ENCODE results near the gene FAM72A. TPM values are rescaled to one million over a fixed set of nuclear protein-coding genes. Genes with fewer than 3 reads are reported as not detected.

The FAM72A gene
- polyA plus RNA-seq, 1 donor (not counting 4 experiments of a cell fraction or from before 2014, with no cell fraction given), result 6.5 TPM

DNA sequence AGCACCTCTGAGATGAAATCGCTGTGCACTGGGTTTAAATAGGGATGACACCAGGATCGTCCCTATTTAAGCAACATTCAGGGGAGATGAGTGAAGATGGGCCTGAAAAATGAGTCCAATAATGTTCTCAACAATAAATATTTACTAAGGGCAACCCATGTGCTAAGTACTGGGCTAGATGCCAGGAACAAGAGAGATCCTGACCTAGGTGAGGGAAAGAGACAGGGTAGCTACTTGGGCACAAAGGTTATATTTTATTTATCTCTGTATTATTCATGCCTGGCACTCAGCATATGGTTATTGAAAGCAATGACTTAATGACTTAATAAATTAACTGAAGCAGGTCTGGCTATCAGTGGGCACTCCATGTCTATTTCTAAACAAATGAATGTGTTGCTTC lies 58.0 kb downstream of the FAM72A start:
- no peak overlapping the region for H3K27ac ChIP-seq (ENCODE audit: control insufficient read depth, insufficient read depth, low read length)
- H3K27me3 ChIP-seq (ENCODE audit: control insufficient read depth, extremely low read depth, insufficient read depth, low read length), result peaks cover 19% of the 10 kb centered on the region
- no peaks in the 10 kb centered on the region for H4K20me1 ChIP-seq (ENCODE audit: control insufficient read depth, extremely low read depth, insufficient read depth, low read length)
- no peak overlapping the region for H3K4me3 ChIP-seq (ENCODE audit: control insufficient read depth in 2 of 3, extremely low read depth in 1 of 3, insufficient read depth in 2 of 3, low read depth in 1 of 3, low read length in 3 of 3)
- no peak overlapping the region for H3K9ac ChIP-seq (ENCODE audit: control insufficient read depth, extremely low read depth, insufficient read depth, low read length)
- no peak for FAIRE-seq
- H3K36me3 ChIP-seq (ENCODE audit: control insufficient read depth in 2 of 2, extremely low read depth in 1 of 2, insufficient read depth in 2 of 2, low read length in 2 of 2), result no peaks in the 10 kb centered on the region
- H2AFZ ChIP-seq (ENCODE audit: control insufficient read depth, low read length), result no peak overlapping the region
- no peak for TF ChIP-seq EZH2 (IDR thresholded peaks at IDR 0.05; ENCODE audit: low read length)
- TF ChIP-seq, protein P1, sequence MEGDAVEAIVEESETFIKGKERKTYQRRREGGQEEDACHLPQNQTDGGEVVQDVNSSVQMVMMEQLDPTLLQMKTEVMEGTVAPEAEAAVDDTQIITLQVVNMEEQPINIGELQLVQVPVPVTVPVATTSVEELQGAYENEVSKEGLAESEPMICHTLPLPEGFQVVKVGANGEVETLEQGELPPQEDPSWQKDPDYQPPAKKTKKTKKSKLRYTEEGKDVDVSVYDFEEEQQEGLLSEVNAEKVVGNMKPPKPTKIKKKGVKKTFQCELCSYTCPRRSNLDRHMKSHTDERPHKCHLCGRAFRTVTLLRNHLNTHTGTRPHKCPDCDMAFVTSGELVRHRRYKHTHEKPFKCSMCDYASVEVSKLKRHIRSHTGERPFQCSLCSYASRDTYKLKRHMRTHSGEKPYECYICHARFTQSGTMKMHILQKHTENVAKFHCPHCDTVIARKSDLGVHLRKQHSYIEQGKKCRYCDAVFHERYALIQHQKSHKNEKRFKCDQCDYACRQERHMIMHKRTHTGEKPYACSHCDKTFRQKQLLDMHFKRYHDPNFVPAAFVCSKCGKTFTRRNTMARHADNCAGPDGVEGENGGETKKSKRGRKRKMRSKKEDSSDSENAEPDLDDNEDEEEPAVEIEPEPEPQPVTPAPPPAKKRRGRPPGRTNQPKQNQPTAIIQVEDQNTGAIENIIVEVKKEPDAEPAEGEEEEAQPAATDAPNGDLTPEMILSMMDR (optimal IDR thresholded peaks at IDR 0.05 in 1 of 3, IDR thresholded peaks at IDR 0.05 in 1 of 3, conservative IDR thresholded peaks at IDR 0.05 in 1 of 3; ENCODE audit: extremely low read depth in 1 of 3, insufficient read depth in 2 of 3, low read length in 3 of 3), result no peak
- no peak overlapping the region for H3K4me2 ChIP-seq (ENCODE audit: control insufficient read depth, extremely low read depth, insufficient read depth, low read depth, low read length)
- H3K9me3 ChIP-seq (ENCODE audit: control insufficient read depth, low read depth, low read length), result no peaks in the 10 kb centered on the region
- no peaks in the 10 kb centered on the region for H3K9me1 ChIP-seq (ENCODE audit: control insufficient read depth, extremely low read depth, insufficient read depth, low read length)
- no peaks in the 10 kb centered on the region for H3K4me1 ChIP-seq (ENCODE audit: control insufficient read depth, extremely low read depth, insufficient read depth, low read length)
- no peaks in the 10 kb centered on the region for H3K79me2 ChIP-seq (ENCODE audit: control insufficient read depth, insufficient read depth, low read length)
- no peak for DNase-seq (ENCODE audit: low read depth, low spot score)
- dilution Hi-C loops (cut with MboI; ENCODE audit: extremely low pct_ligation_motif_present, low sequenced_read_pairs), result no loop called here

DNA sequence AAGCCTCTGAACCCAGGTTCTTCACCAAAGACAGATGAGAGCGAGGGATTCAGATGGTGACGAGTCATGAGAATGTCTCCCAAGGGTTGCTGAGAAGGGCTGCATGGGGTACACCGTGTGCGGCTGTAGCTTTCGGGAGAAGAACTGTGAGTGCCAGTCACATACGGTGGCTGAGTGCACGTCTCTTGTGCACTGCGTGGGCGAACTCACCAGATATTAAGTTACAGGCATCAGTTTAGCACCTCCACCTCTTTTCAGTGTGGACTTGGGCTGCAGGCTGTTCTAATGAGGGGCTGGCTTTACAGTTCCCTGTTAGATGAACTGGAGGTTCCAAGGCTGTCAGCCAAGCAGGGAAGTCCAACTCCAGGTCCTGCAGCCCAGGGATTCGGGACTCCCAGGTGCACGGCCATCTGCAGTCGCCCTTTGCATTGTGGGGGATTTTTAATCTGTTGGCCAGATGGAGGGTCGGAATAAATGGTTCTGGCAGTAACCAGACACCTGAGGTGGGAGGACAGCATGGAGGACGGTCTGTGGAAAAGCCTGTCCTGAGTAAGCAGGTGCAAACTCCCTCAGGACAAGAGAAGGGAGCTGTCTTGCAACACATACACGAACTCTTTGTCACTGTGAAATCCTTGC lies 59.0 kb downstream of the FAM72A start:
- no peak overlapping the region for H2AFZ ChIP-seq (ENCODE audit: control insufficient read depth, low read length)
- TF ChIP-seq, protein P1 (optimal IDR thresholded peaks at IDR 0.05 in 1 of 3, IDR thresholded peaks at IDR 0.05 in 1 of 3, conservative IDR thresholded peaks at IDR 0.05 in 1 of 3; ENCODE audit: extremely low read depth in 1 of 3, insufficient read depth in 2 of 3, low read length in 3 of 3), result no peak
- TF ChIP-seq EZH2 (IDR thresholded peaks at IDR 0.05; ENCODE audit: low read length), result no peak
- H3K27ac ChIP-seq (ENCODE audit: control insufficient read depth, insufficient read depth, low read length), result no peak overlapping the region
- DNase-seq (ENCODE audit: low read depth, low spot score) (no peak), FAIRE-seq (no peak)
- no peaks in the 10 kb centered on the region for H3K79me2 ChIP-seq (ENCODE audit: control insufficient read depth, insufficient read depth, low read length)
- H3K4me2 ChIP-seq (ENCODE audit: control insufficient read depth, extremely low read depth, insufficient read depth, low read depth, low read length), result no peak overlapping the region
- H3K27me3 ChIP-seq (ENCODE audit: control insufficient read depth, extremely low read depth, insufficient read depth, low read length), result peaks cover 20% of the 10 kb centered on the region
- H3K9me3 ChIP-seq (ENCODE audit: control insufficient read depth, low read depth, low read length), result no peaks in the 10 kb centered on the region
- no peaks in the 10 kb centered on the region for H3K9me1 ChIP-seq (ENCODE audit: control insufficient read depth, extremely low read depth, insufficient read depth, low read length)
- no peaks in the 10 kb centered on the region for H3K4me1 ChIP-seq (ENCODE audit: control insufficient read depth, extremely low read depth, insufficient read depth, low read length)
- no peak overlapping the region for H3K9ac ChIP-seq (ENCODE audit: control insufficient read depth, extremely low read depth, insufficient read depth, low read length)
- no peaks in the 10 kb centered on the region for H3K36me3 ChIP-seq (ENCODE audit: control insufficient read depth in 2 of 2, extremely low read depth in 1 of 2, insufficient read depth in 2 of 2, low read length in 2 of 2)
- dilution Hi-C loops (cut with MboI; ENCODE audit: extremely low pct_ligation_motif_present, low sequenced_read_pairs), result no loop called here
- no peak overlapping the region for H3K4me3 ChIP-seq (ENCODE audit: control insufficient read depth in 2 of 3, extremely low read depth in 1 of 3, insufficient read depth in 2 of 3, low read depth in 1 of 3, low read length in 3 of 3)
- no peaks in the 10 kb centered on the region for H4K20me1 ChIP-seq (ENCODE audit: control insufficient read depth, extremely low read depth, insufficient read depth, low read length)
